ENCODE data around the gene PAK6. TPM values are rescaled to one million over a fixed set of nuclear protein-coding genes. Genes with fewer than 3 reads are reported as not detected.

PAK6 gene
- total RNA-seq, 1 donor from 2014 or later: 8.4 TPM

- DNase-seq: no peak
These were observed 2.7 kb downstream of the PAK6 start for GRCh38 chr15:40241269-40242212.

GRCh38 chr15:40242213-40242599, 3.3 kb downstream of the PAK6 start:
- DNase-seq: no peak

GRCh38 chr15:40242601-40243000, 3.7 kb downstream of the PAK6 start:
- DNase-seq: no peak

GRCh38 chr15:40243126-40243810, 4.4 kb downstream of the PAK6 start:
- no peak for DNase-seq

- DNase-seq: no peak
These were observed 6.2 kb downstream of the PAK6 start for GRCh38 chr15:40244961-40245523.

- no peak for DNase-seq
These were observed 7.0 kb downstream of the PAK6 start for GRCh38 chr15:40245666-40246450.

GRCh38 chr15:40246496-40247280, 7.8 kb downstream of the PAK6 start:
- no peak for DNase-seq

GRCh38 chr15:40247406-40247971, 8.6 kb downstream of the PAK6 start:
- no peak for DNase-seq

- DNase-seq: no peak
These were observed 9.3 kb downstream of the PAK6 start for GRCh38 chr15:40248006-40248783.

- DNase-seq: no peak
These were observed 10.8 kb downstream of the PAK6 start for GRCh38 chr15:40249477-40250303.

GRCh38 chr15:40250304-40250656, 11.4 kb downstream of the PAK6 start:
- no peak for DNase-seq

- DNase-seq: no peak
These were observed 12.1 kb downstream of the PAK6 start for GRCh38 chr15:40250771-40251483.

- DNase-seq: peak; percentile 21
These were observed 12.8 kb downstream of the PAK6 start for GRCh38 chr15:40251486-40252140.

GRCh38 chr15:40252141-40252437, 13.2 kb downstream of the PAK6 start:
- DNase-seq: no peak

GRCh38 chr15:40252438-40253166, 13.7 kb downstream of the PAK6 start:
- no peak for DNase-seq

- DNase-seq: no peak
These were observed 14.4 kb downstream of the PAK6 start for GRCh38 chr15:40253167-40253790.

- no peak for DNase-seq
These were observed 15.6 kb downstream of the PAK6 start for GRCh38 chr15:40254452-40254851.

Measured in skin of body (tissue), 2 donors.